K562 (cell line): ENCODE measurements around the gene SORT1. TPM values are rescaled to one million over a fixed set of nuclear protein-coding genes. Genes with fewer than 3 reads are reported as not detected.
A peak's percentile ranks its signal among the peaks of the same experiment; 100 is the strongest.

Source experiments
- ATAC-seq: fragments of 200-7000 bp; cut with Tn5 transposase; 3 replicates; pipeline ENCODE4 v1.9.1; 2020; ENCODE audit warnings: moderate library complexity
- BruUV-seq: library from RNA; stranded (reverse); fragments of 400-500 nt; replicated peaks from 2 replicates; lab custom pipeline; 2021; lab: Mats Ljungman, UMichigan
- CTCF ChIA-PET: fragments of 300-600 bp; formaldehyde crosslinking; extraction: SDS; loops from one replicate; lab custom pipeline; 2021; ENCODE audit warnings: low intra/inter-chr PET ratio; lab: Yijun Ruan, JAX
- POLR2A ChIA-PET: fragments of 300-600, 350-650 bp; sonication (Branson Sonifier 250); formaldehyde crosslinking; extraction: SDS; loops from one replicate; lab custom pipeline; 2021; ENCODE audit warnings: antibody characterized with exemption, inconsistent platforms; lab: Yijun Ruan, JAX
- DNase-seq, 4 experiments: peaks; one replicate each; pipeline versions ENCODE4 v3.0.0 to v3.0.0-alpha.2; 2011 to 2018; ENCODE audit warnings: low spot score in 3 of 4, mixed read lengths in 3 of 4; ENCODE audit errors: extremely low read depth in 1 of 4
- FAIRE-seq: peaks from 2 replicates; lab custom pipeline; 2011; peaks lifted over from hg19 to GRCh38; lab: Jason Lieb, UNC
- H2AFZ ChIP-seq: 2 replicates; pipeline ENCODE4 v1.6.0; 2011; ENCODE audit warnings: low read depth, low read length, control low read depth, inconsistent platforms
- H3K27ac ChIP-seq: fragments of 200-600 bp; 3 replicates; pipeline ENCODE4 v1.8.0; 2011; ENCODE audit warnings: low read depth, mild to moderate bottlenecking, control low read depth, inconsistent platforms, low read length, moderate library complexity, mixed read lengths; ENCODE audit errors: extremely low read depth
- H3K27me3 ChIP-seq, 2 experiments: fragments of 300-600 bp in 1 of 2; 2 replicates in 1 of 2; 3 replicates in 1 of 2; pipeline versions ENCODE4 v1.6.0 to v1.8.0; 2011; ENCODE audit warnings: inconsistent platforms in 2 of 2, low read length in 2 of 2, mild to moderate bottlenecking in 1 of 2, mixed read lengths in 1 of 2, moderate library complexity in 1 of 2; ENCODE audit not compliant: control insufficient read depth in 2 of 2, insufficient read depth in 2 of 2
- H3K36me3 ChIP-seq: fragments of 300-600 bp; 3 replicates; pipeline ENCODE4 v1.8.0; 2011; ENCODE audit warnings: mild to moderate bottlenecking, low read length, inconsistent platforms; ENCODE audit not compliant: control insufficient read depth, insufficient read depth
- H3K4me1 ChIP-seq, 2 experiments: fragments of 200-600 bp in 1 of 2; replicated peaks in 1 of 2; 2 replicates in 1 of 2; 3 replicates in 1 of 2; pipeline versions ENCODE4 v1.5.1 to v1.8.0; 2011; ENCODE audit warnings: inconsistent platforms in 2 of 2, low read length in 2 of 2, mild to moderate bottlenecking in 1 of 2, mixed read lengths in 1 of 2, moderate library complexity in 1 of 2; ENCODE audit not compliant: control insufficient read depth in 2 of 2, insufficient read depth in 2 of 2
- H3K4me2 ChIP-seq: 2 replicates; pipeline ENCODE4 v1.6.1; 2011; ENCODE audit warnings: low read length, control low read depth, inconsistent platforms, mixed read lengths; ENCODE audit not compliant: insufficient read depth
- H3K4me3 ChIP-seq: fragments of 200-600 bp; sonication (generic), shearing (Covaris generic); 2 replicates; pipeline ENCODE4 v1.5.1; 2016; ENCODE audit warnings: control low read depth, inconsistent platforms
- H3K79me2 ChIP-seq: fragments of 200-600 bp; 3 replicates; pipeline ENCODE4 v1.8.0; 2011; ENCODE audit warnings: low read length, inconsistent platforms; ENCODE audit not compliant: control insufficient read depth, insufficient read depth
- H3K9ac ChIP-seq, 2 experiments: 2 replicates each; pipeline versions ENCODE4 v1.6.0 to v1.6.1; 2011; ENCODE audit warnings: low read depth in 2 of 2, low read length in 2 of 2, control low read depth in 1 of 2, inconsistent platforms in 1 of 2, mild to moderate bottlenecking in 1 of 2, mixed read lengths in 1 of 2; ENCODE audit not compliant: insufficient read depth in 1 of 2
- H3K9me1 ChIP-seq: one replicate; pipeline ENCODE4 v1.6.0; 2011; ENCODE audit warnings: inconsistent platforms, mild to moderate bottlenecking, low read length, moderate library complexity; ENCODE audit not compliant: control insufficient read depth, insufficient read depth
- H3K9me3 ChIP-seq: replicated peaks from 2 replicates; pipeline ENCODE4 v1.5.1; 2011; ENCODE audit warnings: low read depth, low read length, inconsistent platforms; ENCODE audit not compliant: control insufficient read depth, insufficient read depth
- H4K20me1 ChIP-seq: replicated peaks from 2 replicates; pipeline ENCODE4 v1.6.1; 2011; ENCODE audit warnings: low read length, inconsistent platforms, mixed read lengths; ENCODE audit not compliant: control insufficient read depth, insufficient read depth
- ATF3 ChIP-seq, 2 experiments: fragments of 450-650 bp in 1 of 2; sonication (generic) in 1 of 2; formaldehyde crosslinking in 1 of 2; IDR thresholded peaks in 1 of 2; conservative IDR thresholded peaks in 1 of 2; 2 replicates each; pipeline versions ENCODE4 v1.6.1 to v1.8.1; 2016 to 2023; ENCODE audit warnings: mild to moderate bottlenecking in 2 of 2, moderate library complexity in 2 of 2, inconsistent platforms in 1 of 2, missing genetic modification reagents in 1 of 2
- BCOR ChIP-seq: fragments of 450-650 bp; IDR thresholded peaks from 2 replicates; pipeline ENCODE4 v1.6.1; 2016
- CEBPG ChIP-seq, 3 experiments: fragments of 200-800 bp in 1 of 3; sonication (Bioruptor generic) in 1 of 3; sonication (generic) in 1 of 3; formaldehyde crosslinking in 1 of 3; IDR thresholded peaks in 2 of 3; conservative IDR thresholded peaks in 1 of 3; 2 replicates each; pipeline versions ENCODE4 v1.6.1 to v1.8.0; 2016 to 2022; ENCODE audit warnings: missing compliant biosample characterization in 2 of 3, missing genetic modification characterization in 2 of 3, mild to moderate bottlenecking in 1 of 3, missing genetic modification reagents in 1 of 3
- RBM25 ChIP-seq: fragments of 200-400 bp; formaldehyde crosslinking; IDR thresholded peaks from 2 replicates; pipeline ENCODE4 v1.6.1; 2018; ENCODE audit warnings: low read length, low read depth, moderate library complexity; ENCODE audit not compliant: severe bottlenecking
- RCOR1 ChIP-seq, 2 experiments: IDR thresholded peaks; 2 replicates each; pipeline ENCODE4 v1.6.1; 2012; ENCODE audit warnings: low read depth in 2 of 2, low read length in 2 of 2, borderline replicate concordance in 1 of 2, improper control_type of control experiment in 1 of 2
- SIX5 ChIP-seq, 2 experiments: IDR thresholded peaks; 2 replicates each; pipeline ENCODE4 v1.6.1; 2011; ENCODE audit warnings: low read length in 2 of 2, borderline replicate concordance in 1 of 2, low read depth in 1 of 2, mild to moderate bottlenecking in 1 of 2, moderate library complexity in 1 of 2; ENCODE audit not compliant: insufficient read depth in 1 of 2
- TAF9B ChIP-seq: fragments of 450-650 bp; IDR thresholded peaks from 2 replicates; pipeline ENCODE4 v1.6.1; 2018; ENCODE audit warnings: mild to moderate bottlenecking; ENCODE audit not compliant: partially characterized antibody
- TCFL5 ChIP-seq: fragments of 250-450 bp; sonication (Bioruptor Pico); conservative IDR thresholded peaks from 2 replicates; pipeline ENCODE4 v1.6.1; 2021; ENCODE audit warnings: mild to moderate bottlenecking, moderate library complexity, matching md5 sums
- ZNF121 ChIP-seq: sonication (generic); formaldehyde crosslinking; conservative IDR thresholded peaks from 2 replicates; pipeline ENCODE4 v1.8.0; 2022; ENCODE audit warnings: missing genetic modification reagents
- WGBS: fragments of 100-300 bp; shearing (Covaris generic); methylation state at CpG from one replicate; pipeline ENCODE4 v1.1.6; 2016; ENCODE audit warnings: low coverage, mixed read lengths; ENCODE audit not compliant: insufficient coverage; ENCODE audit errors: missing lambda C conversion rate; 5-methylcytosine and 5-hydroxymethylcytosine counted together
- in situ Hi-C: fragments of 300-500 bp; cut with MboI; formaldehyde crosslinking; loops from 4 replicates; pipeline ENCODE4 v1.15.0; 2018; ENCODE audit warnings: inconsistent platforms, mixed read lengths
- intact Hi-C: fragments of 100-400 bp; cut with micrococcal nuclease; formaldehyde crosslinking; loops from 2 replicates; pipeline ENCODE4 v1.14.2; 2022
- polyA plus RNA-seq, 8 experiments: library from polyadenylated mRNA; depleted of rRNA in 4 of 8; stranded (reverse) in 5 of 8; unstranded in 3 of 8; fragments of >200 nt; fragmentation: Nextera tagmentation in 2 of 8; fragmentation: Illumina TruSeq in 1 of 8; extraction: Ambion mirVana in 2 of 8; extraction: Trizol in 1 of 8; gene quantifications; 2 replicates each; pipeline versions ENCODE4 v1.2.1 to v1.2.3, GENCODE V29; 2011 to 2014; ENCODE audit warnings: inconsistent platforms in 1 of 8, missing spikeins in 1 of 8
- total RNA-seq, 7 experiments: library from RNA; depleted of rRNA in 6 of 7; stranded (reverse); fragments of >200 nt in 6 of 7; fragmentation: Illumina TruSeq in 2 of 7; extraction: Trizol in 2 of 7; gene quantifications; 2 replicates each; pipeline versions ENCODE4 v1.2.1 to v1.2.3, GENCODE V29; 2011 to 2021; ENCODE audit warnings: low replicate concordance in 1 of 7

Gene SORT1
- total and polyA plus RNA-seq, 9 of the 15 experiments (the other 6 are each of a cell fraction or from before 2014, with no cell fraction given) = 27.4 to 112 (median 65.0) TPM

- TF ChIP-seq RCOR1 (IDR thresholded peaks at IDR 0.05; ENCODE audit: borderline replicate concordance in 1 of 2, low read depth in 2 of 2, low read length in 2 of 2) (no peak), SIX5 (IDR thresholded peaks at IDR 0.05; ENCODE audit: borderline replicate concordance in 1 of 2, insufficient read depth in 1 of 2, low read depth in 1 of 2, low read length in 2 of 2) (no peak)
Measured at GRCh38 chr1:109388884-109389637, 8.7 kb downstream of the SORT1 start (continued).

GRCh38 chr1:109388208-109388711 lies 9.5 kb downstream of the SORT1 start:
- in situ Hi-C loops = no loop called here
- Histone ChIP-seq H3K27me3 (no peaks in the 10 kb centered on the region), H3K9me1 (no peaks in the 10 kb centered on the region), H3K4me3 (peak overlapping the region; percentile 41; the same call in 1 of the 2 replicates), H3K9ac (peak overlapping the region; percentile 50 to 86; a peak in 3 of 4 replicates), H2AFZ (no peak overlapping the region), H3K36me3 (peaks cover 28% of the 10 kb centered on the region), H4K20me1 (no peaks in the 10 kb centered on the region), H3K4me2 (peak overlapping the region; percentile 93), H3K4me1 (peaks cover 31 to 83% of the 10 kb centered on the region in 2 experiments), H3K27ac (peak overlapping the region; percentile 92), H3K79me2 (peaks cover 100% of the 10 kb centered on the region), H3K9me3 (peaks cover 2% of the 10 kb centered on the region; the same call in 1 of the 2 replicates)
- intact Hi-C loops = no loop called here
- ChIA-PET POLR2A (interaction anchor here (0.6 to 4.6 kb wide), 6 partner anchors 9 to 151 kb away, joined by 3 to 35 read pairs (median 3); partner anchors contain the start of genes GPR61, PSMA5 and PSRC1), CTCF (no interaction called here)
- ATAC-seq (no peak), FAIRE-seq (no peak), DNase-seq (no peak)
- TF ChIP-seq TCFL5 (CRISPR knock-in tag) (no peak), TAF9B (no peak), ZNF121 (CRISPR knock-in tag) (peak; percentile 96), ATF3 (IDR thresholded peaks at IDR 0.05) (peak; percentile 50; the same call in 1 of the 2 replicates), ATF3 (CRISPR knock-in tag; conservative IDR thresholded peaks at IDR 0.05) (no peak), RBM25 (peak; percentile 87), BCOR (peak; percentile 9; the same call in 1 of the 2 replicates), CEBPG (CRISPR knock-in tag; IDR thresholded peaks at IDR 0.05) (no peak), CEBPG (tag; conservative IDR thresholded peaks at IDR 0.05 in 1 of 2, IDR thresholded peaks at IDR 0.05 in 1 of 2) (0 out of 4 replicates have a peak, but pooled peaks of 1 of the 2 experiments have one; percentile 17)
- no TSS peak for BruUV-seq
- 62% methylated on average over 5 of the region's 5 CpGs for WGBS
